ENCODE data around the gene NOX5.
A peak's percentile ranks its signal among the peaks of the same experiment; 100 is the strongest.
"Not testable (repeated sequence)": the region's sequence is repeated elsewhere in the genome, so short reads cannot be mapped to it uniquely, and the experiment has no call there.

Gene NOX5

DNA sequence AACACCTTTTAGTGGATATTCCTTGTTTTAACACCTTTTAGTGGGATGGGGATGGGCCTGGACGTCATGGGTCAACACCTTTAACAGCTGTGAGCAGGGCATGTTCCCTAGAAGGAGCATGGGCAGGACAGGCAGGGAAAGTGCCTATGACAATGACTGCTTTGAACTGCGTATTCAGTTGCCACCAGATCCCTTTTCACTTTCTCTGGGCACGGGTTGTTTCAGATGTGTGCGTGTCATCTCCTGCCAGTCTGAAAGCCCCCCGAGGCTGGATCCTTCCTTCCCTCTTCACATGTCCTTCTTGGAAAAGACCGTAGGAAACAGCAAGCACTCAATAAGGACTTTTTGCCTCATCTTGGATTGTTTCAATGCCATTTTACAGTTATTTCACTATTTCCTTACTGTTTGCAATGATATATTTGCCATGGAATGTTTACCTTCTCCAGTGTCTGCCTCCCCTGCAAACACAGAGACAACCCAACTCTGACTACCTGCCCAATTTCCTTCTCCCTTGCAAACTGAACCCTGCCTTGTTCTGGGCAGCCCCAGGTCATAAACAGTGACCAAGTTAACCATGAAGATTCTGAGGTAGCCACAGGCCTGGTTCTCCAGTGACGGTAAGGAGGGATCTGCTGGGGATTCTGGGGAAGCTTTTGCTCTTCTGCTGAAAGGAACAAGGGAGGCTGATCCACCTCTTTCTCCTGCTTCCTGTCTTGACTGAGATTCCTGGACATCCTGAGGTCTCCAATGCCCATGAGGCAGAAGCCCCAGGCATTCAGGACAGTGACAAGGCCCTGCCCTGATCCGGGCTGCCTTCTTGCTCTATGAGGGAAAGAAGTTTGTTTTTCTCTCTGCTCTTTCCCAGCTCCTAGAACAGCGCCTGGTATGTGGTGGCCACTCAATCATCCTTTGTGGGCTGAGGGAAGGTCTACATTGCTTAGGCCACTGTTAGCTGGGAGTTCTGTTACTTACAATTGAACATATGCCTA, 51.8 kb downstream of the NOX5 start:
- H3K36me3 ChIP-seq (ENCODE audit: insufficient read depth, low read length): no peaks in the 10 kb centered on the region
- no peaks in the 10 kb centered on the region for H3K9me3 ChIP-seq (ENCODE audit: control insufficient read depth, insufficient read depth, low read length)
- no peaks in the 10 kb centered on the region for H3K4me1 ChIP-seq (ENCODE audit: insufficient read depth, low read length)
- no peak overlapping the region for H3K9ac ChIP-seq (ENCODE audit: low read depth, low read length)

DNA sequence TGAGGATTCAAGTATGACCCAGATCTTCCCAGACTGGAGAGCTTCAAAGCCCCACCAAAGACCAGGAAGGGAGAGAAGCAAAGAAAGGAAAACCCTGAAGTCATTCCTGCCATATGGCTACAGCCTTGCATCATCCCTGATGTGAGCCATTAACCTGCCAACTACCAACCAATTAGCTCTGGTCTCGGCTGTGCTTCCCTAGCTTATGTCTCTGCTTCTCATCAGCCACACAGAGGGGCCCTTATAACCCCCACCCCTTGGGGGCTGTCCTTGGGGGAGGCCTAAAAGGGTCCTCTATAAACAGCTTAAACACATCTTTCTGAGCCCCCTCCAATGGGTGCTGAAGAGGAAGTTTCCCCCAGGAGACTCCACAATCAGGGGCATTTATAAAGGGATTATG, 52.8 kb downstream of the NOX5 start:
- no peaks in the 10 kb centered on the region for H3K36me3 ChIP-seq (ENCODE audit: insufficient read depth, low read length)
- no peaks in the 10 kb centered on the region for H3K9me3 ChIP-seq (ENCODE audit: control insufficient read depth, insufficient read depth, low read length)
- no peaks in the 10 kb centered on the region for H3K4me1 ChIP-seq (ENCODE audit: insufficient read depth, low read length)
- H3K9ac ChIP-seq (ENCODE audit: low read depth, low read length): no peak overlapping the region

DNA sequence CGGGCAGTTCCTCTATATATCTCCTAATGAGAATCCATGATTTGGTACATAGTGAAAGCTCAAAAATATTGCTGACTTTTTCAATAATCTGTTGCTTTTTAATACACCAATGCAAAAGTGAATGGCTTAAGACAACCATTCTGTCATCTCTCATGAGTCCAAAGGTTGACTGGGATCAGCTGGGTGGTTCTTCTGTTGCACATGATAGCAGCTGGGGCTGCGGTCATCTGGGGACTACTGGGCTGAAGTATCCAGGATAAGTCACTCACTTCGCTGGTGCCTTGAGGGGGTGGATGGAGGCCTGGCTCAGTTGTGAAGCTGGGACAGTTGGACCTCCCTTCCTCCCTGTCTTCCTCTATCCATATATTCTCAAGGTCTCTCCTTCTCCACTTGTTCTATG, 53.7 kb downstream of the NOX5 start:
- H3K36me3 ChIP-seq (ENCODE audit: insufficient read depth, low read length): no peaks in the 10 kb centered on the region
- no peaks in the 10 kb centered on the region for H3K9me3 ChIP-seq (ENCODE audit: control insufficient read depth, insufficient read depth, low read length)
- H3K4me1 ChIP-seq (ENCODE audit: insufficient read depth, low read length): no peaks in the 10 kb centered on the region
- H3K9ac ChIP-seq (ENCODE audit: low read depth, low read length): no peak overlapping the region

DNA sequence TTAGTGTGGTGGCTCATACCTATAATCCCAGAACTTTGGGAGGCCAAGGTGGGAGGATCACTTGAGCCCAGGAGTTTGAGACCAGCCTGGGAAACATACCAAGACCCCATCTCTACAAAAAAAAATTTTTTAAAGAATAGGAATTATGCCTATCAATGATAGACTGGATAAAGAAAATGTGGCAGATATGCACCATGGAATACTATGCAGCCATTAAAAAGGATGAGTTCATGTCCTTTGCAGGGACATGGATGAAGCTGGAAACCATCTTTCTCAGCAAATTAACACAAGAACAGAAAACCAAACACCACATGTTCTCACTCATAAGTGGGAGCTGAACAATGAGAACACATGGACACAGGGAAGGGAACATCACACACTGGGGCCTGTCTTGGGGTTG, 54.8 kb downstream of the NOX5 start:
- H3K36me3 ChIP-seq (ENCODE audit: insufficient read depth, low read length); H3K9me3 ChIP-seq (ENCODE audit: control insufficient read depth, insufficient read depth, low read length); H3K4me1 ChIP-seq (ENCODE audit: insufficient read depth, low read length); H3K9ac ChIP-seq (ENCODE audit: low read depth, low read length): not testable (repeated sequence)

DNA sequence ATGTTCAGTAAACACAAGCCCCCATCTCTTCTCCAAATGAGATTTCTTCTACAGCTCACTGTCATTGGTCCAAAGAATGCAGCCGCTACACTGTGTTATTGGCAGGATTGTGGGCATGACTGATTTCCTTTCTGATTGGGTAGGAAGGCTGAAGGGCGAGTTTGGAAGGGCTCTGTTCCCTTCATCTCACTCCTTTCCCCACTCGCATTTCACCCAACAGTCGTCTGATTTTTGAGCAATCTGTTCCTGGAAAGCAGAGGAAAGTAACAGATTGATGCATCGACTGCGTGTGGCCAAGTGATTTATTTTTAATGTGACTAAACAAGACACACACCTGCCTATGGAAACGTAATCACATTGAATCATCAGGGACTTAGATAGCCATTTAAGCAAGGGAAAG, 55.5 kb downstream of the NOX5 start:
- Histone ChIP-seq H3K36me3 (ENCODE audit: insufficient read depth, low read length) (no peaks in the 10 kb centered on the region), H3K9ac (ENCODE audit: low read depth, low read length) (no peak overlapping the region), H3K9me3 (ENCODE audit: control insufficient read depth, insufficient read depth, low read length) (no peaks in the 10 kb centered on the region), H3K4me1 (ENCODE audit: insufficient read depth, low read length) (peaks cover 5% of the 10 kb centered on the region; the same call in 1 of the 2 replicates)

DNA sequence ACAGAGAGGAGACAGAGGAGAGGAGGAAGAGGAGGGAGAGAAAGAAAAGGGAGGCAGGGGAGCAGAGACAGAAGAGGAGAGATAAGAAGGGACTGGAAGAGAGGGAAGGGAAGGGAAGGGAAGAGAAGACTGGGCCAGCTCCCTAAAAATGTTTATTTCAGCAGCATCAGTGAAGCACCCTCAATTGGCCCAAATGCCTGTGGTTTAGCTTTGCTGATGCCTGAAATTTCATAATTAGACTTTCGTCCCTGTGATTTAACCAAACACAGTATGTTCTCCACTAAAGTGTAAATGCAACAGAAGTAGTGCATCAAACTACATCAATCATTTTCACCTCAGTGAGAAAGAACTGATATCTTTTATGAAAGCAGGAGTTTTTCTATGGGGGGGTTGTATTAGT, 55.9 kb downstream of the NOX5 start:
- no peak overlapping the region for H3K9ac ChIP-seq (ENCODE audit: low read depth, low read length)
- H3K9me3 ChIP-seq (ENCODE audit: control insufficient read depth, insufficient read depth, low read length): no peaks in the 10 kb centered on the region
- H3K36me3 ChIP-seq (ENCODE audit: insufficient read depth, low read length): no peaks in the 10 kb centered on the region
- peaks cover 8% of the 10 kb centered on the region; the same call in 1 of the 2 replicates for H3K4me1 ChIP-seq (ENCODE audit: insufficient read depth, low read length)

DNA sequence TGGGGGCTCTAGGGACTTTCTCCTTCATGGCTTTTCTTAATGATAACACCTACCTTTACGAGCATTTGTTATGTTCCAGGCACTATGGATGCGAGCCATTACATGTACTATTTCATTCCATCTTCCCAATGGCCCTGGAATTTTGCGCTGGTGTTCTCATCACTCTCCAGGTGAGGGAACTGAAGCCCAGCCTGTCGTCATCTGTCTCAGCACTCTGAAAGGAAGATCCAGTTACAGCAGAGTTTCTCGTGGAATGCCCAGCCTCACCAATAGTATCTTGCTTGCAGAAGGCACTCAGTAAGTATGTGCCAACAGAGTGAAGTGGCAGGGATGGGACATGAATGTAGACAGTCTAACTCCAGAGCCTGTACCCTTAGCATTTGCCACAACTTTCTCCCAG, 56.8 kb downstream of the NOX5 start:
- Histone ChIP-seq H3K4me1 (ENCODE audit: insufficient read depth, low read length) (peaks cover 8% of the 10 kb centered on the region; the same call in 1 of the 2 replicates), H3K36me3 (ENCODE audit: insufficient read depth, low read length) (no peaks in the 10 kb centered on the region), H3K9ac (ENCODE audit: low read depth, low read length) (no peak overlapping the region), H3K9me3 (ENCODE audit: control insufficient read depth, insufficient read depth, low read length) (no peaks in the 10 kb centered on the region)

DNA sequence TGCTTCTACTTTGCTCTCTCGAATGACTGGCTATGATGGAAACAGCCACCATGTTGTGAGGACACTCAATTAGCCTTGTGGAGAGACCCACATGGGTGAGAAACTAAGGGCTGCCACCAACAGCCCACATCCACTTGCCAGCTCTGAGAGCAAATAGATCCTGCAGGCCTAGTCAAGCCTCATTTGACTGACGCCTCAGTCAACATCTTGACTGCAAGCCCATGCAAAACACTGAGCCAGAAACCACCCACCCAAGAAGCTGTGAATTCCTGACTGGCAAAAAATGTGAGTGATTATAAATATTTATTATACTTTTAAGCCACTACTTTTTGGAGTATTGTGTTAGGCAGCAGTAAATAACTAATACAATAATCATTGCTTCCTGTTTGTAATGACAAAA, 58.4 kb downstream of the NOX5 start:
- Histone ChIP-seq H3K4me1 (ENCODE audit: insufficient read depth, low read length) (peaks cover 8% of the 10 kb centered on the region; the same call in 1 of the 2 replicates), H3K36me3 (ENCODE audit: insufficient read depth, low read length) (no peaks in the 10 kb centered on the region), H3K9ac (ENCODE audit: low read depth, low read length) (no peak overlapping the region), H3K9me3 (ENCODE audit: control insufficient read depth, insufficient read depth, low read length) (no peaks in the 10 kb centered on the region)

DNA sequence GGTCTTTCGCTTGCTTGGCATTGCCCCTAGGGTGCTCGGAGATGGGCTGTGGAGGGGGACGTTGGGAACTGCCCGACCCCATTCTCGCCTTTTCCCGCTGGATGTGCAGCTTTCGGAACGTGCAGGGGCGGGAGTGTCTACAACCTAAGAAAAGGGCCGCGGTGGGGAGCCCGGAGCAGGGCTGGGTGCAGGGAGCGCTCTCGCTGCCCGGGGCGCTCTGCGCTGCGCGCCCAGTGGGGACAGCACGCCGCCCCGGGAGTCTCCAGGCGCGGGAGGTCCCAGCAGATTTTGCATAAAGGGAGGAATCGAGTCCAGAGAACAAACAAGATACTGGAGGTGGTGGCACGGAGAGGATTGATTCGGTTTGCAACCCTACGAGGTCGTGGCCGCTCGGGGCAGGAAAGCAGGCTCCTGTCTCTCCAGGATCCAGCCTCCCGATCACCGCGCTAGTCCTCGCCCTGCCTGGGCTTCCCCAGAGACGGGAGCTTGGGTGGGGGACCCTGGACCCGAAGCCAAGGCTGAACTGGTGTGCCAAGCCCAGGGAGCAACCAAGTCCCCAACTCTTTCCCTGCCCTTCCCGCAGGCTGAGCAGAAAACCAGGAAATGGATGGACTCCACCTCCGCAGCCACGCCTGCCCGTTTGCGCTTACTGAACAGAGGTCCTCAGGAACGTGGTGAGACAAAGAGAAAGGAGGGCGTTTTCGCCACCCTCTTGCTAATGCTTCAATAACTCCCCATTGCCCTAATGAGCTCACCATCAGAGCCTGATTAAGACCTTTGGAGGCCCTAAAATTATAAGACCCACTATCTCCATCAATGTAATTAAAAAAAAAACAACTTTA, 59.7 kb downstream of the NOX5 start:
- Histone ChIP-seq H3K9me3 (ENCODE audit: control insufficient read depth, insufficient read depth, low read length) (no peaks in the 10 kb centered on the region), H3K36me3 (ENCODE audit: insufficient read depth, low read length) (no peaks in the 10 kb centered on the region), H3K9ac (ENCODE audit: low read depth, low read length) (peak overlapping the region; percentile 93), H3K4me1 (ENCODE audit: insufficient read depth, low read length) (peaks cover 8% of the 10 kb centered on the region; the same call in 1 of the 2 replicates)

DNA sequence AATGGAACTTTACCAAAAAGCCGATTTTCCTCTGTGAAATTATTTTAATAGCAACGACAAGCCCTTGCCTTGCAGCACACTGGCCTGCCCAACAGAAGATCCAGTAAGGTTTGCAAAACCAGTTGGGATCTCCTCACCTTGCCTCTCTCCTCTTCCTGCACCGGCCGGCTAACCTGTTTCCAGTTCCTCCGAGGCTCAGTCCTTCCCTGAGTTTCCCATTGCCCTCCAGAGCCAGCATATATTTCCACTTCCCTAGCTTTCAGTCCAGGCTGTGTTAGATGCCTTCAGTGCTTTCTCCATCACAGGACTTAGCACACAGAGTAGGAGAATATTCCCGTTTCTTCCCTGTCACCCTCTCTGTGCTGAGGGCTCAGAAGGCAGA, 60.3 kb downstream of the NOX5 start:
- H3K9ac ChIP-seq (ENCODE audit: low read depth, low read length): peak overlapping the region; percentile 93; the same call in 1 of the 2 replicates
- H3K4me1 ChIP-seq (ENCODE audit: insufficient read depth, low read length): peaks cover 8% of the 10 kb centered on the region; the same call in 1 of the 2 replicates
- H3K9me3 ChIP-seq (ENCODE audit: control insufficient read depth, insufficient read depth, low read length): no peaks in the 10 kb centered on the region
- H3K36me3 ChIP-seq (ENCODE audit: insufficient read depth, low read length): no peaks in the 10 kb centered on the region

DNA sequence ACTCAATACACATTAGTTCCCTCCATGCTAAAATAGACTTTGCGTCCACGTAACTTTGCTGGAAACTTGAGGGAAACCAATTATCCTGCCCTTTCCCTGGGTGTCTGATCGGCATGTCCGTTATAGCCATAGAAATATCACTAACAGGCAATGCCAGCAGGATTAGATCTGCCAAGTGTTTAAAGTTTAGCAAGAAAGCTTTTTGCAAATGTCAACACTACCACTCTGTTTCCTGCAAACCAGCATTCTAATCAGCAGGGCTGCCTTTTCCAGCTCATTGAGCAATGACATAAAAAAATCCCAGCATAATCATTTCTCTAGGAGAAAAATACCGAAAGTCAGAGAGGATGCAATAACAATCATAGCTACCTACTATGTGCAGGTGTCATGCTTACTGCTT, 60.9 kb downstream of the NOX5 start:
- Histone ChIP-seq H3K36me3 (ENCODE audit: insufficient read depth, low read length) (no peaks in the 10 kb centered on the region), H3K4me1 (ENCODE audit: insufficient read depth, low read length) (peaks cover 8% of the 10 kb centered on the region), H3K9ac (ENCODE audit: low read depth, low read length) (no peak overlapping the region), H3K9me3 (ENCODE audit: control insufficient read depth, insufficient read depth, low read length) (no peaks in the 10 kb centered on the region)

DNA sequence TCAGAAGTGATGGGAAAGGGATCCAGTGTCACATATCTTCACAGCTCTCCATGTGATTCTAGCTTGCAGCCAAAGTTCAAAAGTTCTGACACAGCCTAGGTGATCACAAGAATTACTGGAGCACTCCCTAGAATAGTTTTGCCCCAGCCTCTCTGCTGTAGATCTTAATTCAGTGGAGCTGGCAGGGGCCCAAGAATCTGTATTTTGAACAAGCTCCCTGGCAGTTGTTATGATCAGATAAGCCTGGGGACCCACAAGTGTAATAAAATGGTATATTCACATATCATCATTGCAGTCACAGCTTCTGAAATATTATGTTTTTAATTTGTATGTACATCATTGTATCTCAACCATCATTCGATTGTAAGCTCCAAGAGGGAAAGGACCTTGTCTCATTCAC, 62.3 kb downstream of the NOX5 start:
- Histone ChIP-seq H3K4me1 (ENCODE audit: insufficient read depth, low read length) (peaks cover 18% of the 10 kb centered on the region), H3K36me3 (ENCODE audit: insufficient read depth, low read length) (no peaks in the 10 kb centered on the region)

DNA sequence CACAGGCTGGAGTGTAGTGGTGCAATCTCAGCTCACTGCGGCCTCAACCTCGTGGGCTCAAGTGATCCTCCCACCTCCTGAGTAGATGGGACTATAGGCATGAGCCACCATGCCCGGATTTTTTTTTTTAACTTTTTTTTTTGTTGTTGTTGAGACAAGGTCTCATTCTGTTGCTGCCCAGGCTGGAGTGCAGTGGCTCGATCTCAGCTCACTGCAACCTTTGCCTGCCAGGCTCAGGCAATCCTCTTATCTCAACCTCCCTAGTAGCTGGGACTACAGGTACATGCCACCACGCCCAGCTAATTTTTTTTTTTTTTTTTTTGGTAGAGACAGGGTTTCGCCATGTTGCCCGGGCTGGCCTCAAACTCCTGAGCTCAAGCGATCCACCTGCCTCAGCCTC, 64.1 kb downstream of the NOX5 start:
- Histone ChIP-seq H3K9ac (ENCODE audit: low read depth, low read length) (no peak overlapping the region), H3K36me3 (ENCODE audit: insufficient read depth, low read length) (no peaks in the 10 kb centered on the region), H3K9me3 (ENCODE audit: control insufficient read depth, insufficient read depth, low read length) (no peaks in the 10 kb centered on the region), H3K4me1 (ENCODE audit: insufficient read depth, low read length) (peaks cover 17% of the 10 kb centered on the region)

More for the DNA sequence above, 62.3 kb downstream of the NOX5 start:
- no peak overlapping the region for H3K9ac ChIP-seq (ENCODE audit: low read depth, low read length)
- no peaks in the 10 kb centered on the region for H3K9me3 ChIP-seq (ENCODE audit: control insufficient read depth, insufficient read depth, low read length)

DNA sequence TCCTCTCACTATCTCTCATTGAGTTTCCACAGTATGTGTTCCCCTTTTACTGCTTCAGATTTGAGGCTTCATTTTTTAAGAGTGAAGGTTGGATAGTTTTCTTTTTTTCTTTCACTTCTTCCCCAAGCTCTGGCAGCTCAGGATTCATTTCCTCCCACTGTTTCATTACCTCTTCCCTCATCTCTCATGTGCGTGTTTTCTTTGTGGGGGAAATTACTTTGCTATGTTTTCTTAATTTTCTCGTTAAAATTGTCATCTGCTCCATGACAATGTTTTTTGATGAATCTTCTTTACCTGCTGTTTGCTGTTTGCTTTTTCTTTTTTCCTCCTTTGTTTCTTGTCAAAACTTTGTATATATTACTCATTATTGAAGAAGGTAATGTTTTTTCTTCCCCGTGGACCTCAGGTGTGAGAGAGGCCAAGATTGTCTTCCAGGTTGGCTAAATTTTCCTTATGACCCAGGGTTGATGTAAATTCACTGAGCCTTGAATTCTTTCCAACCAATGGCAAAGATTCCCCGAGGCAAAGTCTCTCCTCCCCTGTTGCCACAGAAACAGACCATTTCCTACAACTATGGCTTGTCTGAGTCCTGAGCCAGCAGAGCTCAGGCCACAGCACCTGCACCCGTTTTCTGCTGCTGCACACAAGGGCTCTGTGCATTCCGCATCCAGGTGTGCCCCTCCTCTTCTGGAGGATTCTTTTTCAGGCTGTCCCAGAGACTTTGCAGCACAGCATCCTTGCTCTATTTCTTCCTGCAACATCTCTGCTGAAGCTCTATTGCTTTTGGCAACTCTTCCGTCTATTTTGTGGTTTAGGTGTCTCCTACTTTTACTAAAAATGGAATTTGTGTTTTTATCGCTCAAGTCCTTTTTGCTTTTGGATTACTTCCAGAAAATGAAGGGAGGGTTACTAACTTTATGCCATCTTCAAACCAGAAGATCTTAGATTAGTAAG, 66.1 kb downstream of the NOX5 start:
- Histone ChIP-seq H3K9ac (ENCODE audit: low read depth, low read length) (no peak overlapping the region), H3K4me1 (ENCODE audit: insufficient read depth, low read length) (peaks cover 22% of the 10 kb centered on the region), H3K9me3 (ENCODE audit: control insufficient read depth, insufficient read depth, low read length) (no peaks in the 10 kb centered on the region), H3K36me3 (ENCODE audit: insufficient read depth, low read length) (no peaks in the 10 kb centered on the region)
